Thyroid gland (tissue), 4 donors: Measurements from ENCODE around the gene MAGT1. TPM values are rescaled to one million over a fixed set of nuclear protein-coding genes. Genes with fewer than 3 reads are reported as not detected.

Experiments used
- DNase-seq, 2 donors: peaks; one replicate each; pipeline ENCODE4 v3.0.0-alpha.2; 2019
- H3K27ac ChIP-seq, 3 donors: fragments of 200-600 bp; sonication (generic); 1 replicate in 2 of 3; 2 replicates in 1 of 3; pipeline ENCODE4 v1.5.1; 2016 to 2019; ENCODE audit warnings: mild to moderate bottlenecking in 1 of 3, moderate library complexity in 1 of 3
- H3K27me3 ChIP-seq: fragments of 200-600 bp; sonication (generic); one replicate; pipeline ENCODE4 v1.5.1; 2019
- H3K36me3 ChIP-seq, 2 donors: fragments of 200-600 bp; sonication (generic); one replicate each; pipeline ENCODE4 v1.5.1; 2016 to 2019
- H3K4me1 ChIP-seq, 2 donors: fragments of 200-600 bp; sonication (generic); one replicate each; pipeline ENCODE4 v1.5.1; 2017 to 2019
- H3K4me3 ChIP-seq, 3 donors: fragments of 200-600 bp; sonication (generic); replicated peaks in 1 of 3; 1 replicate in 2 of 3; 2 replicates in 1 of 3; pipeline ENCODE4 v1.5.1; 2016; ENCODE audit warnings: mild to moderate bottlenecking in 1 of 3
- H3K9me3 ChIP-seq: fragments of 200-600 bp; sonication (generic); one replicate; pipeline ENCODE4 v1.5.1; 2017
- POLR2A ChIP-seq, 2 donors: fragments of 450-650 bp; IDR thresholded peaks; one replicate each; pipeline ENCODE4 v1.6.1; 2017; ENCODE audit warnings: antibody characterized with exemption in 2 of 2, mild to moderate bottlenecking in 2 of 2, moderate library complexity in 1 of 2
- WGBS, 2 donors: methylation state at CpG; one replicate each; pipeline ENCODE4 v1.1.5; 2017; 5-methylcytosine and 5-hydroxymethylcytosine counted together
- intact Hi-C: fragments of 100-400 bp; cut with DNase I; formaldehyde crosslinking; loops from one replicate; pipeline ENCODE4 v1.15.1; 2023
- total RNA-seq, 4 donors: library from RNA; depleted of rRNA; stranded (reverse); fragments of >200 nt; gene quantifications; one replicate each; pipeline ENCODE4 v1.2.3, GENCODE V29; 2016
- TF ChIP-seq, protein P1 (sequence below), 6 experiments: fragments of 200-600 bp in 3 of 6; fragments of 450-650 bp in 3 of 6; sonication (generic) in 3 of 6; IDR thresholded peaks; one replicate each; pipeline ENCODE4 v1.5.1; 2016 to 2019; ENCODE audit warnings: antibody characterized with exemption in 6 of 6, mild to moderate bottlenecking in 2 of 6, inconsistent platforms in 1 of 6, moderate library complexity in 1 of 6

Gene MAGT1
- total RNA-seq, 4 donors from 2014 or later: 85.1 to 156 (median 109) TPM

DNA sequence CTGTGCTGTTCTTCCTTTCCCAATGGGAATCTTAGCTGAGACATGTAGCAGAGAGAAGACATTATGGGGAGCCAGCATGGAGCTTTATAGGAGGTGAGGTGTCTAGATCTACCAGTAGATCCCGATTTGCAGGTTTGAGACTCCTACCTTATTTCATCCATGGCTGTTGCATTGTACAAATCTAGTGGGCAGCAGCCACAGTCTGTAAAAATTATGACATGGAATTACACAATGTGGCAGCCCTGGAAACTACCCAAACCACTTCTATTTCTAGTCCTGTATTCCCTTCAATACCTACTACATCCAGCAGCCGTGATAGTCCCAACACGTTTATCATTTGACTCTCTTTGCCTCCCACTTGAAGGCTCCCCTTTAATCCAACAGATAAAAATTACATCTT, 23.3 kb upstream of the MAGT1 start:
- no peak overlapping the region for H3K4me3 ChIP-seq
- no peaks in the 10 kb centered on the region for H3K9me3 ChIP-seq
- intact Hi-C loops: no loop called here
- no peaks in the 10 kb centered on the region for H3K4me1 ChIP-seq
- H3K27ac ChIP-seq: no peak overlapping the region
- H3K27me3 ChIP-seq: no peaks in the 10 kb centered on the region
- WGBS, 2 donors: 76 to 78% methylated on average over 3 of the region's 3 CpGs
- H3K36me3 ChIP-seq: no peaks in the 10 kb centered on the region
- TF ChIP-seq POLR2A (IDR thresholded peaks at IDR 0.05): no peak
- DNase-seq: no peak

DNA sequence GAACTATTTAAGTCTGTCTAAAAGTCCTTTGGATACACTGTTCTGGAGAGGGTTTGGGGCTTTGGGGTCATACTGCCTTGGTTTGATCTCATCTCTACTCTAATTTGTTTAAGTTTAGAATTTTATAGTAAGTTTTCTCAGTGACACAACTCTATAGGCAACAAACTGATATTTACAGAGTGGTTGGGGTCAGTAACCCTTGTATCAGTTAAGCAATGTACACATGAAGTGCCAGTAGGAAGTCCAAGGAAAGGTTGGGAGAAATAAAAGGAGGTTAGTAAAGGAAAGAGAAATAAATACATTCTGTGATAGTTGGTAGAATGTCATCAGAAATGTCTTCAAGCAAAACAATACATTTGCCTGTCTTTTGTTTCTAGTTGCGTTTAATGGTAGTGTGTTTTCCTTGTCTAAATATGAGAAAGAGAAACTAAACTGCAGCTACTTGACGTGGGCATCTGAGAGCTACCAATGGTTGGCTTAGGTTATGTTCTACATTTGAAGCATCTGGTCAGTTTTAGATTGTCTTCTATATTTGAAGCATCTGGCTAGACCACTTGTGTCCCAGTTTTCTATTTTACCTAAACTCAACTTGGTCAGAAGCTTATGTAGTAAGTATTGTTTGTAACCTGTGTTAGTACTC, 22.2 kb upstream of the MAGT1 start:
- H3K4me3 ChIP-seq: no peak overlapping the region
- TF ChIP-seq, protein P1, sequence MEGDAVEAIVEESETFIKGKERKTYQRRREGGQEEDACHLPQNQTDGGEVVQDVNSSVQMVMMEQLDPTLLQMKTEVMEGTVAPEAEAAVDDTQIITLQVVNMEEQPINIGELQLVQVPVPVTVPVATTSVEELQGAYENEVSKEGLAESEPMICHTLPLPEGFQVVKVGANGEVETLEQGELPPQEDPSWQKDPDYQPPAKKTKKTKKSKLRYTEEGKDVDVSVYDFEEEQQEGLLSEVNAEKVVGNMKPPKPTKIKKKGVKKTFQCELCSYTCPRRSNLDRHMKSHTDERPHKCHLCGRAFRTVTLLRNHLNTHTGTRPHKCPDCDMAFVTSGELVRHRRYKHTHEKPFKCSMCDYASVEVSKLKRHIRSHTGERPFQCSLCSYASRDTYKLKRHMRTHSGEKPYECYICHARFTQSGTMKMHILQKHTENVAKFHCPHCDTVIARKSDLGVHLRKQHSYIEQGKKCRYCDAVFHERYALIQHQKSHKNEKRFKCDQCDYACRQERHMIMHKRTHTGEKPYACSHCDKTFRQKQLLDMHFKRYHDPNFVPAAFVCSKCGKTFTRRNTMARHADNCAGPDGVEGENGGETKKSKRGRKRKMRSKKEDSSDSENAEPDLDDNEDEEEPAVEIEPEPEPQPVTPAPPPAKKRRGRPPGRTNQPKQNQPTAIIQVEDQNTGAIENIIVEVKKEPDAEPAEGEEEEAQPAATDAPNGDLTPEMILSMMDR (IDR thresholded peaks at IDR 0.05): no peak
- TF ChIP-seq POLR2A (IDR thresholded peaks at IDR 0.05): no peak
- no peaks in the 10 kb centered on the region for H3K9me3 ChIP-seq
- WGBS, 2 donors: 67 to 76% methylated on average over 2 of the region's 2 CpGs
- no peaks in the 10 kb centered on the region for H3K27me3 ChIP-seq
- H3K4me1 ChIP-seq: no peaks in the 10 kb centered on the region
- H3K36me3 ChIP-seq: no peaks in the 10 kb centered on the region
- intact Hi-C loops: no loop called here
- no peak overlapping the region for H3K27ac ChIP-seq
- DNase-seq: no peak

DNA sequence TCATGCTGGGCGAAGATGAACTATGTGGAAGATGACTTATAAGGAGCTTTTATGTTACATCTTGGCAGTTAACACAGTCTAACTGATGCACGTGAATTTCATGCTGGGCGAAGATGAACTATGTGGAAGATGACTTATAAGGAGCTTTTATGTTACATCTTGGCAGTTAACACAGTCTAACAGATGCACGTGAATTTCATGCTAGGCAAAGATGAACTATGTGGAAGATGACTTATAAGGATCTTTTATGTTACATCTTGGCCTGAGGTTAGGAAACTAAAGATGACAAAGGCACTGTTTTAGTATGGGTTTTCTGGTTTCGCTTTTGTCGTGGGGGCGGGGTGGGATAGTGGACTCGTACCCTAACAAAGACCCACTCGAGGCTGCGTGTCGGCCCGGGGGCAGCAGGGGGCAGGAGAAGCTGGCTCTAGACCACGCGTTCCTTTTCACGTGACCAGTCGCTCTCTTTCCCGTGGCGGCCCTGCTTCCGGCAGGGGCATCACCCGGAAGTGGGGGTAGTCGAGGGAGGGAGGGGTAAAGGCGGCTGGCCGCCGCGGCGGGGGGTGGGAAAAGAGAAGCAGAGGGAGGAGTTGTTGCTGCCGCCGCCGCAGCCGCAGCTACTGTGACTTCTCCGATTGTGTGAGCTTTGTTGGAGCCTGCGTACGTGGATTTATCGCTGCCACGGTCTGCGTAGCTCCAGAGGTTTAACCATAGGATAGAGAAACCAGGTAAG, 15.0 kb upstream of the MAGT1 start, which contains the start of gene ATP7A:
Gene ATP7A, plus strand, starts transcription at position 586 of the 733 bp plus-strand sequence. CDS start 60,949 bp downstream, outside the sequence.
- TF ChIP-seq, protein P1 (IDR thresholded peaks at IDR 0.05): peak in 4 of 6 experiments; percentile 52 to 60 (median 55)
- peak in 1 of 2 donors; percentile 56 for TF ChIP-seq POLR2A (IDR thresholded peaks at IDR 0.05)
- WGBS, 2 donors: 9 to 12% methylated on average over 6 to 19 of the region's 36 CpGs
- H3K36me3 ChIP-seq: no peaks in the 10 kb centered on the region
- DNase-seq: peak; percentile 88 to 89
- no peaks in the 10 kb centered on the region for H3K4me1 ChIP-seq
- intact Hi-C loops: no loop called here
- H3K27ac ChIP-seq: peak within 1 kb of the TSS; percentile 73 to 82 (median 75)
- H3K4me3 ChIP-seq: peak within 1 kb of the TSS in 2 of 3 donors; percentile 36 to 49
- H3K9me3 ChIP-seq: no peaks in the 10 kb centered on the region
- H3K27me3 ChIP-seq: no peaks in the 10 kb centered on the region

DNA sequence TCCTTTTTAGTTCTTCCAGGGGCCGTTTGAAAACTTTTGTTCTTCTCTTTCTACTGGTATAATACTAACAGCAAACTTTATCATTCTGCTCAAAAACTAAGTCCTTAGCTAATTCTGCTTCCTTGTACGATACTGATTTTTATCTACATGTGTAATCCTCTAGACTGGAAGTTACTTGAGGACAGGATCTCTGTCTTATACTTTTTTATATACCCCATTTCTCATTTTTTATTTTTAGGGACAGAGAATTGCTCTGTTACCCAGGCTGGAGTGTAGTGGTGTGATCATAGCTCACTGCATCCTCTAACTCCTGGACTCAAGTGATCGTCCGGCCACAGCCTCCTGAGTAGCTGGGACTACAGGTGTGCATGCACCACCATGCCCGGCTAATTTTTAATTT, 6.3 kb upstream of the MAGT1 start:
- intact Hi-C loops: no loop called here

DNA sequence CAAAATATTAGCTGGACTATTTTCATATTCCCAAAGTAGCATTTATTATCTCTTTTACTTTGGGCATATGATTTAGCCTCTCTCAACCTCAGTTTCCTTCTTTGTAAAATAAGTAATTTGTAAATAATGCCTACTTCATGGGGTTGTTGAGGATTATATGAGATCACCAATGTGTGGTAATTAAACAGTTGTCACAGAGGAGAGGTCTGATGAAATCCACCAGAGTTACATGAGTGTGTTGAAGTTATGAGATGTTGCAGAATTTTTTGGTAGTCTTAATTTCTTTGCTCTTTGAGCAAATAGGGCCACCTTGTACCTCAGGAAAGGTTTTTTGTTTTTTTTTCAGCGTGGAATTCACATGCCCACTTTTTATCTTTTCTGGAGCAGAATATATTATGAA, 5.5 kb upstream of the MAGT1 start:
- Histone ChIP-seq H3K27me3 (no peaks in the 10 kb centered on the region), H3K4me1 (no peaks in the 10 kb centered on the region), H3K9me3 (no peaks in the 10 kb centered on the region), H3K27ac (peak overlapping the region in 1 of 3 donors; percentile 90), H3K36me3 (peaks cover 3 to 5% of the 10 kb centered on the region in 2 donors), H3K4me3 (peak overlapping the region in 2 of 3 donors; percentile 43 to 60)
- 76 to 93% methylated on average over 1 of the region's 1 CpG for WGBS, 2 donors
- DNase-seq: no peak
- TF ChIP-seq, protein P1 (IDR thresholded peaks at IDR 0.05): no peak
- no peak for TF ChIP-seq POLR2A (IDR thresholded peaks at IDR 0.05)
- intact Hi-C loops: no loop called here

More for the DNA sequence above, 6.3 kb upstream of the MAGT1 start:
- Histone ChIP-seq H3K27me3 (no peaks in the 10 kb centered on the region), H3K4me1 (no peaks in the 10 kb centered on the region), H3K9me3 (no peaks in the 10 kb centered on the region), H3K4me3 (no peak overlapping the region), H3K27ac (no peak overlapping the region), H3K36me3 (peaks cover 3 to 5% of the 10 kb centered on the region in 2 donors)
- WGBS, 2 donors: 90 to 91% methylated on average over 5 of the region's 5 CpGs
- TF ChIP-seq POLR2A (IDR thresholded peaks at IDR 0.05): no peak
- TF ChIP-seq, protein P1 (IDR thresholded peaks at IDR 0.05): no peak
- no peak for DNase-seq
